Left renal cortex interstitium (tissue), 4 donors: ENCODE data around the gene LMOD2. TPM values are rescaled to one million over a fixed set of nuclear protein-coding genes. Genes with fewer than 3 reads are reported as not detected.
"Not testable (repeated sequence)": the region's sequence is repeated elsewhere in the genome, so short reads cannot be mapped to it uniquely, and the experiment has no call there.

ENCODE experiments used
- DNase-seq, 4 donors: peaks; one replicate each; pipeline ENCODE4 v3.0.0-alpha.2; 2013; ENCODE audit warnings: low read depth in 4 of 4, low spot score in 2 of 4, missing footprints in 1 of 4
- polyA plus RNA-seq, 4 donors: library from polyadenylated mRNA; unstranded; fragments of 120-200 nt; gene quantifications; one replicate each; pipeline ENCODE4 v1.2.1, GENCODE V29; 2013; ENCODE audit not compliant: insufficient read length in 4 of 4

LMOD2 gene
- polyA plus RNA-seq = under 1 TPM in 2 of 4 donors, not detected in 2; 0.10 to 0.14 TPM

DNA sequence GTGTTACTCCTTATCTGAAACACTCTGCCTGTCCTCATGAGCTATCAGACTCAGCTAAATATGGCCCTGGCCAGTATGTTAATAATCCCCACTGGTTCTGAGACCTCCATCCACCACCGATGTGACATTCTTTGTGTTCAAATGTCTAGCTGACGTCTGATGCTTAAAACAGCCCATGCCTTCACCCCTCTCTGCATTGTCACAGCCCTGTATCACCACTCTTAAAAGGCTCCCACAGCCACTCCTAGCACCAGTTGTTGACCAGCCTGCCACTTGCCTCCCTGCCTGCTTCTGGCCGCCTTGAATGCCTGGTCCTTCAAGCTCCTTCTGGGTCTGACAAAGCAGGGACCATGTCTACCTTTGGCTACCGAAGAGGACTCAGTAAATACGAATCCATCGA lies at the start of gene LMOD2:
LMOD2 (plus strand) TSS at position 253 of the 400 bp plus-strand sequence; CDS start at position 351, 98 bp downstream.
- no peak for DNase-seq

DNA sequence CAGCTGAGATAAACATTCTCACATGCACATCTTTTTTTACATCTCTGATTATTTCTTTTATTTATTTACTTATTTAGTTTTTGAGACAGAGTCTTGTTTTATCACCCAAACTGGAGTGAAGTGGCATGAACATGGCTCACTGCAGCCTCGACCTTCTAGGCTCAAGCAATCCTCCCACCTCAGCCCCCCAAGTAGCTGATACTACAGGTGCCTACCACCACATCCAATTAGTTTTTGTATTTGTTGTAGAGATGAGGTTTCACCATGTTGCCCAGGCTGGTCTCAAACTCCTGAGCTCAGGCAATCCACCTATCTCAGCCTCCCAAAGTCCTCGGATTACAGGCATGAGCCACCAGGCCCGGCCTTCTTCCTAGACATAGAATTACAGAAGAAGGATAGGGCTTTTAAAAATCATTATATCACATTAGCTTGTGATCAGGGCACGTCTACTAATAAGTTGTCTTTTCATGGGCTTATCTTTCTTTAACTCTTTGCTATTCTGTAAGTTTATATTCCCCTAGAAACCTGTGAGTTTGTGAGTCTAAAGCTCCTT lies 48.2 kb upstream of the LMOD2 start:
- DNase-seq = no peak

DNA sequence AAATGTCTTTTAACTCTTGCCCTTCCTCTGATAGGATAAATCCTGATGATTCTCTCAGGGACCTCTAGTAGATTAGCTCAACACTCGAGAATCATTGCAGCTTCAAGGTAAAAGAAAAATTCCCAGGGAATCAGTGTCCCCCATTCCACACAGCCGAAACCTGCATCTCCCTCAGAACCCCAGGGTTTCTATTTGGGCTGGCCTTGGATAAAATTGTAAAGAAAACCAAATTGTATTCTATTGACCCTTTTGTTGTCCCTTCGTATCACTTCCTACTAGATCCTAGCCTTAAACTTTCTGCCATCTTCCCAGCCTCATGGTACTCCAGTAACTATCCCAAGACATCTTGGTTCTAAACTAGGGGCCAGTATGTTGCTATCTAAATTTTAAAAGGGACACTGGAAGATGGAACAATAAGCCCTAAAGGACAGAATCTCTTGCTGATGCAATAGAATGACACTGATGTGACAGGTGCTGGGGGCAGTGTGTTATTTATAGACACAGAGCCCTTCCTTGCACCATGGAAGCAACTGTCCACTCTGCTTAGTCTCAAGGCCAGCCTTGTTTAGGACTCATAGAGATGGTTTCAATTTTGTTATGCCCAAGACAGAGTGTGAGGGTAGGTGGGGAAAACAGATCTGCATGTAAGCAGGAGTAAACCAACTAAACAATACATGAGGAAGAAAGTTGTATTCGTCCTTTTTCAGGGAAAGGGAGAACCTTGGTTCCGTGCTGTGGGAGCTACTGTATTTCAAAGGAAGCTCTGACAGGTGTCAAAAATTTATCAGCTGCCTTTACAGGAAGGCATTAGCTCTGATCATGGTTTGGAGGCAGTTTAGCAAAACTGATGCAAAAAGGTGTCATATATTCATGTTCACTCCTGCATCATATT lies 46.4 kb upstream of the LMOD2 start:
- DNase-seq = no peak

DNA sequence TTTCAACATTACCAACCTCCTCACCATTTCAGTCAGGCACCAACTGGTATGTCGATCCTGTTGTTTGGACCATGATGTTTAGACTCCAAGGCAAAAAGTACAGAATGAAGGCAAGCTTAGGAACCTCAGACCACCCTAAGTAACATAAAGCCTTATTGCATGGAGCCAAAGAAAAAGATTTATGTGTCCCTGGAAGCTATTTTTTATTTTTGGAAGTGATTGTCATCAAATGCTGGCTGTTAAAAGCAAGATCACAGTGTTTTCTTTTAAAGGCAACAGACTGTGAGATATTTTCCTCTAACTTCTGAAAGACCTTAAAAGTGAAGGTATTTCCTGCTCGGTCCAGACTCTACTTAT lies 45.8 kb upstream of the LMOD2 start:
- no peak for DNase-seq

DNA sequence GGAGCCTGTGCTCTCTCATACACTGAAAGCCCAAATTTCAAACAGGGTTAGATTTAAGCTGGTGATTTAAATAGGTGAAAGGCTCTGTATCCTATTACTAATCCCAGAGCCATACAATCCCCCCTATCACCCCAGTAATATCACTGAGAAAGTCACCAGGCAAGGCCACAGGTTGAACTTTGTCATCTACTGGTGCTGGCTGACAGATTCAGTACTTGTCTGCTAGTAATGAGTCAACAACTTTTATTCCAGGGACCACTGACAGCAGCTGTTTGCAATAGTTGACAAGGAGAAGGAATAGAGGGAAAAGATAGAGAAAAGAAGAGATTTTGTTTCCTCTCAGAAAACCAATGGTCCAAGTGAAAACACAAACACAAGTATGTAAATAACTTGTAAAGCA lies 43.6 kb upstream of the LMOD2 start:
- no peak for DNase-seq

- no peak for DNase-seq
Measured at GRCh38 chr7:123615344-123615743, 40.3 kb upstream of the LMOD2 start.

DNA sequence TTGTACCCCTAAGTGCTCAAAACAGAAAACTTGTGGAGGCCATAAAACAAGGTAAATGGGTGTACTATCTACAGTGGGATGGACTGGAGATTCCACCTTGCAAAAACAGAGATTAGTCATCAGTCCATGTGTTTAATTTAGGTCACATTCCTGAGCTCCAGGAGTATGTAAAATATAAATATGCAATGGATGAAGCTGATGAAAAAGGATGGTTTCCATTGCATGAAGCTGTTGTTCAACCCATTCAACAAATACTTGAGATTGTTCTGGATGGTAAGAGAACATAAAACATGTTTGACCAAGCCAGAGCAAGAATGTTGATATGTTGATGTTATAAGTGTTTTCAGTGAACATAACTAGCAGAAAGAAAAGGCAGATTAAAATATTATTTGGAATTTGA lies 39.4 kb upstream of the LMOD2 start:
- DNase-seq = no peak

GRCh38 chr7:123621707-123622106 lies 34.0 kb upstream of the LMOD2 start:
- DNase-seq = no peak

- no peak for DNase-seq
Measured at GRCh38 chr7:123622660-123623386, 32.8 kb upstream of the LMOD2 start.

- no peak for DNase-seq
Measured at GRCh38 chr7:123624527-123625183, 31.0 kb upstream of the LMOD2 start.

GRCh38 chr7:123625254-123625653 lies 30.4 kb upstream of the LMOD2 start:
- DNase-seq = no peak

GRCh38 chr7:123627851-123628250 lies 27.8 kb upstream of the LMOD2 start:
- no peak for DNase-seq

DNA sequence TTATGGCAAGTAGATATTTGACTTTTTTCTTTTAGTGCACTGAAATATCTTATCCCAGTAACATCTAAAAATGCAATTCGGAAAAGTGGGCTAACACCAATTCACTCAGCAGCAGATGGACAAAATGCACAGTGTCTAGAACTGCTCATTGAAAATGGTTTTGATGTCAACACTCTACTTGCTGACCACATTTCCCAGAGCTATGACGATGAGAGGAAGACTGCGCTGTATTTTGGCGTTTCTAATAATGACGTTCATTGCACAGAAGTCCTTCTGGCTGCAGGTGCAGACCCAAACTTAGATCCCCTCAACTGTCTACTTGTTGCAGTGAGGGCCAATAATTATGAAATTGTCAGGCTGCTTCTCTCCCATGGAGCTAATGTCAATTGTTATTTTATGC lies 26.8 kb upstream of the LMOD2 start:
- DNase-seq = no peak

GRCh38 chr7:123629281-123629680 lies 26.4 kb upstream of the LMOD2 start:
- DNase-seq = no peak

- DNase-seq = no peak
Measured at GRCh38 chr7:123632808-123633207, 22.9 kb upstream of the LMOD2 start.

- DNase-seq = no peak
Measured at GRCh38 chr7:123633553-123633952, 22.1 kb upstream of the LMOD2 start.

DNA sequence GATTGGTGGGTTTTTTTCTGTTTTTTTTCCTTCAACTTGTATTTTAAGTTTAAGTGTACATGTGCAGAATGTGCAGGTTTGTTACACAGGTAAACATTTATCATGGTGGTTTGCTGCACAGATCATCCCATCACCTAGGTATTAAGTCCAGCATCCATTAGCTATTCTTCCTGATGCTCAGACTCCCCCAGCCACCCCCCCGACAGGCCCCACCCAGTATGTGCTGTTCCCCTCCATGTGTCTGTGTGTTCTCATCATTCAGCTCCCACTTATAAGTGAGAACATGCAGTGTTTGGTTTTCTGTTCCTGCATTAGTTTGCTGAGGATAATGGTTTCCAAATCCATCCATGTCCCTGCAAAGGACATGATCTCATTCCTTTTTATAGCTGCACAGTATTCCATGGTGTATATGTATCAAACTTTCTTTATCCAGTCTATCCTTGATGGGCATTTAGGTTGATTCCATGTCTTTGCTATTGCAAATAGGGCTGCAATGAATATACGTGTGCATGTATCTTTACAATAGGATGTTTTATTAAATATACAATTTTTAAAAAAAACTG lies 21.6 kb upstream of the LMOD2 start:
- not testable (repeated sequence) for DNase-seq

DNA sequence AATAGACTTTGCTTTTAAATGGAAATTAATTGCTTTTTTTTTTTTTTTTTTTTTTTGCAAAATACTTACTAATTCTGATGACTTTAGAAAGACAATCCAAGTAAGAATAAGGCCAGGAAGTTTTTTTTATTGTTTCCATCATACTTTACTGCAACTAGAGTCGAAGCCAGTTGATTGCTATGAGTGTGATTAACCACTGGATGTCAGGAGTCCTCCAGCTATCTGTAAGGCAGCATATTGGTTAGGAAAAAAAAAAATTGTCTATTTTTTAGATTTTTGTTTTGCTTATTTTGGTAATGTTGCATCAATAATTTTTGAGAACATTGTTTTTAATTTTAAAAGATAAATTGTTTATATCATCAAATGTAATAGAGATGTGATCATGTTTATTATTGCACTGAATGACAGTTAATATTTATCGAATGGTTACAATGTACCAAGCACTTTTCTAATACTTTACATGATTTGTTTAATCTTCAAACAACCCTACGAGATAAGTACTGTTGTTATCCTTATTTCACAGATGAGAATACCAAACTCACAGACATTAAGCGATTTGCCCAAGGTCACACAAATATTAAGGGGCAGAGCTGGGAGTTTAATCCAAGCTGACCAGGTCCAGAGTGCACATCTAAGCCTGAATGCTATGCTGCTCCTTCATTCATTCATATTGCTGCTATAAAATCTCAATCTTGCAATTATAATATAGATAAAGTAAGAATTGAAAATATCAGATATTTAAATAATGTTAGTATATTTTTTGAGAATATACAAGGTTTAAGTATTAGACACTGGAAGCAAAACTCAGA lies 19.9 kb upstream of the LMOD2 start:
- DNase-seq = no peak

DNA sequence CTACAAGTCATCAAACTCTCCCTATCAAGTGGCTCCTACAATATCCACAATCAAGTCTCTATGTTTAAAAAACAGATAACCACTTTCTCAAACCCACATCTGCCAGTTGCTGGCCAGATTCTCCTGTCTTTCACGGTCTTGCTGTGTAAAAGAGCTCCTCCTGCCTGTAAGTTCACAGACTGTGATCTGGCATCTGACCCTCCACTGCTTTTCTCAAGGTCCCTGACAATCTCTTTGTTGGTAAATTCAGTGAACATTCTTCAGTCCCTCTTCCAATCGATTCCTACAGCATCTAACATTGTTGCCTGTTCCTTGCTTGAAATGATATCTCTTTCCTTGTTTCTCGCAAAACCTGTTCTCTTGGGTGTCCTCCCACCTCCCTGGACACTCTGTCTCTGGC lies 18.5 kb upstream of the LMOD2 start:
- DNase-seq = no peak

DNA sequence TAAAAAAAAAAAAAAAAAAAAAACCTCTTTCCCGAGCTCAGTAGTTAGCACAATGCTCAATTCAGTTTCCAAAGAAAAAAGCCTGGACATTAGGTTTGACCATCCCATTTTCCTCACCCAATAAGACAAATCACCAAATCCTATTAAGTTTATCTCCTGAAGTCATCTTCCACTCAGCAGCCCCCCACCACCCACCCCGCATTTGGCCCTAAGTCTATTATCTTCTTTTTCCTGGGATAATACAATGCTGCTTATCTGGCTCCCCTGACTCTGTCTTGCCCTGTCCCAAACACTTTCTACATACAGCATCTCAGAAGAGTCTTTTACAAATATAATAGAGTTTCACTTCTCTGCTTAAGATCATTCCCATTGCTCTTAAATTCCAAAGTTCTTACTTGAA lies 17.8 kb upstream of the LMOD2 start:
- no peak for DNase-seq
